Mesenchymal stem cell (in vitro differentiated cells and primary cell): ENCODE measurements around the gene DNASE1L1.

ENCODE experiments used
- DNase-seq: peaks from one replicate; pipeline ENCODE4 v3.0.0-alpha.2; 2013
- H2AFZ ChIP-seq: one replicate; pipeline ENCODE4 v1.6.1; 2013; ENCODE audit warnings: low read depth, mild to moderate bottlenecking, control low read depth, inconsistent platforms, low read length, moderate library complexity
- H2AK5ac ChIP-seq: 2 replicates; pipeline ENCODE4 v1.6.1; 2013; ENCODE audit warnings: low read length, moderate library complexity, mild to moderate bottlenecking, inconsistent platforms; ENCODE audit not compliant: severe bottlenecking
- H2BK120ac ChIP-seq: one replicate; pipeline ENCODE4 v1.6.1; 2013; ENCODE audit warnings: low read depth, mild to moderate bottlenecking, inconsistent platforms, low read length, moderate library complexity
- H2BK12ac ChIP-seq, 2 experiments: one replicate each; pipeline ENCODE4 v1.6.1; 2013; ENCODE audit warnings: inconsistent platforms in 2 of 2, low read length in 2 of 2, mild to moderate bottlenecking in 2 of 2, moderate library complexity in 2 of 2, control low read depth in 1 of 2
- H2BK15ac ChIP-seq: one replicate; pipeline ENCODE4 v1.6.1; 2013; ENCODE audit warnings: mild to moderate bottlenecking, low read depth, inconsistent platforms; ENCODE audit not compliant: poor library complexity, severe bottlenecking
- H2BK5ac ChIP-seq: 2 replicates; pipeline ENCODE4 v1.6.1; 2013; ENCODE audit warnings: low read depth, mild to moderate bottlenecking, low read length, control low read depth, inconsistent platforms; ENCODE audit not compliant: poor library complexity, severe bottlenecking
- H3K14ac ChIP-seq, 2 experiments: one replicate each; pipeline ENCODE4 v1.6.1; 2013; ENCODE audit warnings: inconsistent platforms in 2 of 2, low read length in 2 of 2, control low read depth in 1 of 2, mild to moderate bottlenecking in 1 of 2, moderate library complexity in 1 of 2
- H3K18ac ChIP-seq, 2 experiments: one replicate each; pipeline ENCODE4 v1.6.1; 2013; ENCODE audit warnings: inconsistent platforms in 2 of 2, low read length in 2 of 2, control low read depth in 1 of 2, low read depth in 1 of 2, mild to moderate bottlenecking in 1 of 2
- H3K23ac ChIP-seq, 2 experiments: one replicate each; pipeline ENCODE4 v1.6.1; 2013; ENCODE audit warnings: inconsistent platforms in 2 of 2, low read length in 2 of 2, mild to moderate bottlenecking in 2 of 2, moderate library complexity in 2 of 2, control low read depth in 1 of 2
- H3K27ac ChIP-seq: 2 replicates; pipeline ENCODE4 v1.5.1; 2013; ENCODE audit warnings: mild to moderate bottlenecking, moderate library complexity, low read length, control low read depth, inconsistent platforms; ENCODE audit not compliant: poor library complexity, severe bottlenecking
- H3K27me3 ChIP-seq, 2 experiments: 2 replicates each; pipeline versions ENCODE4 v1.6.1 to v1.7.0; 2013; ENCODE audit warnings: low read length in 2 of 2, mild to moderate bottlenecking in 2 of 2, moderate library complexity in 2 of 2, control low read depth in 1 of 2, inconsistent platforms in 1 of 2; ENCODE audit not compliant: control insufficient read depth in 1 of 2, insufficient read depth in 1 of 2
- H3K36me3 ChIP-seq, 2 experiments: 2 replicates each; pipeline versions ENCODE4 v1.6.1 to v1.7.0; 2013; ENCODE audit warnings: low read length in 2 of 2, control low read depth in 1 of 2, inconsistent platforms in 1 of 2, low read depth in 1 of 2, mild to moderate bottlenecking in 1 of 2; ENCODE audit not compliant: insufficient read depth in 2 of 2, control insufficient read depth in 1 of 2
- H3K4ac ChIP-seq, 2 experiments: one replicate each; pipeline ENCODE4 v1.6.1; 2013; ENCODE audit warnings: inconsistent platforms in 2 of 2, low read length in 2 of 2, mild to moderate bottlenecking in 2 of 2, moderate library complexity in 2 of 2, control low read depth in 1 of 2, low read depth in 1 of 2
- H3K4me1 ChIP-seq: 2 replicates; pipeline ENCODE4 v1.6.1; 2013; ENCODE audit warnings: low read depth, low read length, control low read depth; ENCODE audit not compliant: control insufficient read depth, insufficient read depth
- H3K4me2 ChIP-seq: 2 replicates; pipeline ENCODE4 v1.6.1; 2013; ENCODE audit warnings: low read length, mild to moderate bottlenecking, inconsistent platforms; ENCODE audit not compliant: poor library complexity, severe bottlenecking
- H3K4me3 ChIP-seq, 2 experiments: 2 replicates each; pipeline versions ENCODE4 v1.5.1 to v1.7.0; 2013; ENCODE audit warnings: low read length in 2 of 2, mild to moderate bottlenecking in 2 of 2, control low read depth in 1 of 2, low read depth in 1 of 2; ENCODE audit not compliant: insufficient read depth in 1 of 2
- H3K79me1 ChIP-seq: replicated peaks from 2 replicates; pipeline ENCODE4 v1.6.1; 2013; ENCODE audit warnings: mild to moderate bottlenecking, control low read depth, low read length, inconsistent platforms; ENCODE audit not compliant: poor library complexity, severe bottlenecking
- H3K9ac ChIP-seq: 2 replicates; pipeline ENCODE4 v1.7.0; 2013; ENCODE audit warnings: mild to moderate bottlenecking, low read length, moderate library complexity
- H3K9me3 ChIP-seq: 2 replicates; pipeline ENCODE4 v1.7.0; 2013; ENCODE audit warnings: mild to moderate bottlenecking, low read length; ENCODE audit not compliant: control insufficient read depth
- H4K8ac ChIP-seq: one replicate; pipeline ENCODE4 v1.6.1; 2013; ENCODE audit warnings: inconsistent platforms, mild to moderate bottlenecking, low read length, moderate library complexity
- H4K91ac ChIP-seq: one replicate; pipeline ENCODE4 v1.6.1; 2013; ENCODE audit warnings: mild to moderate bottlenecking, low read length, inconsistent platforms
- WGBS: methylation state at CpG from one replicate; pipeline ENCODE4 v1.1.7; 2013; ENCODE audit warnings: mixed read lengths; 5-methylcytosine and 5-hydroxymethylcytosine counted together

DNASE1L1 gene

GRCh38 chrX:154381271-154381670 lies 27.8 kb downstream of the DNASE1L1 start:
- Histone ChIP-seq H2BK120ac (no peak overlapping the region), H2BK12ac (no peak overlapping the region), H3K4ac (no peak overlapping the region), H3K79me1 (peaks cover 5% of the 10 kb centered on the region), H3K36me3 (peaks cover 8 to 16% of the 10 kb centered on the region in 2 experiments), H3K23ac (no peak overlapping the region), H3K4me1 (peaks cover 10% of the 10 kb centered on the region), H3K9me3 (no peaks in the 10 kb centered on the region), H2BK5ac (no peak overlapping the region), H3K4me3 (no peak overlapping the region), H3K9ac (no peak overlapping the region), H3K27me3 (no peaks in the 10 kb centered on the region), H3K18ac (no peak overlapping the region), H2AFZ (no peak overlapping the region), H2BK15ac (no peak overlapping the region), H4K91ac (no peak overlapping the region), H3K27ac (no peak overlapping the region), H4K8ac (no peak overlapping the region), H2AK5ac (no peak overlapping the region), H3K14ac (no peak overlapping the region), H3K4me2 (no peak overlapping the region)
- DNase-seq: no peak
- WGBS: 90% methylated on average over 3 of the region's 6 CpGs

- no peak overlapping the region for H2BK5ac ChIP-seq
- H3K23ac ChIP-seq: no peak overlapping the region
- no peak overlapping the region for H3K27ac ChIP-seq
- no peak overlapping the region for H4K91ac ChIP-seq
- no peak for DNase-seq
- no peaks in the 10 kb centered on the region for H3K27me3 ChIP-seq
- peak overlapping the region in 1 of 2 experiments; percentile 83 for H3K4me3 ChIP-seq
- H3K4me1 ChIP-seq: peaks cover 10% of the 10 kb centered on the region
- no peak overlapping the region for H2AK5ac ChIP-seq
- H3K9ac ChIP-seq: peak overlapping the region; percentile 97
- 94% methylated on average over 11 of the region's 14 CpGs for WGBS
- no peak overlapping the region for H2BK15ac ChIP-seq
- H3K18ac ChIP-seq: no peak overlapping the region
- no peak overlapping the region for H2AFZ ChIP-seq
- H2BK120ac ChIP-seq: no peak overlapping the region
- peaks cover 8 to 16% of the 10 kb centered on the region in 2 experiments for H3K36me3 ChIP-seq
- H2BK12ac ChIP-seq: no peak overlapping the region
- no peaks in the 10 kb centered on the region for H3K9me3 ChIP-seq
- H3K14ac ChIP-seq: no peak overlapping the region
- H3K4ac ChIP-seq: no peak overlapping the region
- peaks cover 5% of the 10 kb centered on the region for H3K79me1 ChIP-seq
- no peak overlapping the region for H4K8ac ChIP-seq
- H3K4me2 ChIP-seq: peak overlapping the region; percentile 42
Observed at GRCh38 chrX:154380787-154381186, 28.3 kb downstream of the DNASE1L1 start.

DNA sequence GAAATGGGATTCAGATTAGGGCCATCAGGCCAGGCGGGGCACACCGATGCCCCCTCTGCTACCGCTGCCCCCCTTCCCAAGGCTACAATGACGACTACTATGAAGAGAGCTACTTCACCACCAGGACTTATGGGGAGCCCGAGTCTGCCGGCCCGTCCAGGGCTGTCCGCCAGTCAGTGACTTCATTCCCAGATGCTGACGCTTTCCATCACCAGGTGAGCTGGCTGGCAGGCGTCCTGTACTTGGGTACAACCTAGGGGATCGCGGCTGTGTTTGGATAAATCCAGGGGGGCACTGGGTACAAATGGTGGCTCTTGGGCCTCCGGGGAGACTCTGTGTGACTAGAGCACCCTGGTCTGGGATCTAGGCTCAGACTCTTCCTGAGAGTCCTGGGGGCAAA lies 28.9 kb downstream of the DNASE1L1 start:
- H3K23ac ChIP-seq: no peak overlapping the region
- no peaks in the 10 kb centered on the region for H3K27me3 ChIP-seq
- no peak overlapping the region for H2BK15ac ChIP-seq
- no peak overlapping the region for H3K27ac ChIP-seq
- no peak overlapping the region for H2BK5ac ChIP-seq
- H4K8ac ChIP-seq: no peak overlapping the region
- peak overlapping the region; percentile 78 to 83 for H3K4me3 ChIP-seq
- peaks cover 10% of the 10 kb centered on the region for H3K4me1 ChIP-seq
- H3K36me3 ChIP-seq: peaks cover 8 to 16% of the 10 kb centered on the region in 2 experiments
- H2AK5ac ChIP-seq: no peak overlapping the region
- H3K14ac ChIP-seq: no peak overlapping the region
- no peak overlapping the region for H2AFZ ChIP-seq
- H3K4ac ChIP-seq: peak overlapping the region in 1 of 2 experiments; percentile 44
- peaks cover 5% of the 10 kb centered on the region for H3K79me1 ChIP-seq
- peak overlapping the region in 1 of 2 experiments; percentile 39 for H2BK12ac ChIP-seq
- no peaks in the 10 kb centered on the region for H3K9me3 ChIP-seq
- 43% methylated on average over 12 of the region's 13 CpGs for WGBS
- H4K91ac ChIP-seq: no peak overlapping the region
- peak overlapping the region; percentile 97 for H3K9ac ChIP-seq
- no peak overlapping the region for H2BK120ac ChIP-seq
- DNase-seq: peak; percentile 26
- peak overlapping the region; percentile 70 for H3K4me2 ChIP-seq
- peak overlapping the region in 1 of 2 experiments; percentile 12 for H3K18ac ChIP-seq

DNA sequence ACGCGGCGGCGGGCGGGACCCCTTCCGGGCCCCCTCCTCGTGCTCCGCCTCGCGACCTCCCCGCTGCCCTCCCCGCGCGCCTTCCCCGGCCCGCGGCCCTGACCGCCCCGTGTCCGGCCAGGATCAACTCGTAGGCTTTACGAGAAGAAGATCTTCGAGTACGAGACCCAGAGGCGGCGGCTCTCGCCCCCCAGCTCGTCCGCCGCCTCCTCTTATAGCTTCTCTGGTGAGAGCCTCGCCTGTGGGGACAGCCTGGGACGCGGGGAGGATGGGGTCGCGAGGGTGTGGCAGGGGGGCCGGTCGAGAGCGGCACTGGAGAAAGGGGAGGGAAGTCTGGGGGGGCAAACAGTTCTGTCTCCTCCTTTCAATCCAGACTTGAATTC lies 29.5 kb downstream of the DNASE1L1 start:
- no peak overlapping the region for H2AK5ac ChIP-seq
- peak overlapping the region; percentile 78 to 83 for H3K4me3 ChIP-seq

More for the DNA sequence above, 29.5 kb downstream of the DNASE1L1 start:
- Histone ChIP-seq H3K4me2 (peak overlapping the region; percentile 70), H3K9me3 (no peaks in the 10 kb centered on the region), H3K36me3 (peaks cover 8 to 16% of the 10 kb centered on the region in 2 experiments), H2BK5ac (peak overlapping the region; percentile 81), H4K91ac (peak overlapping the region; percentile 43), H3K18ac (peak overlapping the region; percentile 80 to 86), H3K4ac (peak overlapping the region; percentile 24 to 84), H2BK12ac (no peak overlapping the region), H3K79me1 (peaks cover 5% of the 10 kb centered on the region), H3K27ac (peak overlapping the region; percentile 64), H3K9ac (peak overlapping the region; percentile 97), H3K23ac (no peak overlapping the region), H3K4me1 (peaks cover 12% of the 10 kb centered on the region), H4K8ac (no peak overlapping the region), H3K14ac (peak overlapping the region in 1 of 2 experiments; percentile 29), H2BK120ac (no peak overlapping the region), H2BK15ac (peak overlapping the region; percentile 23), H2AFZ (peak overlapping the region; percentile 10), H3K27me3 (no peaks in the 10 kb centered on the region)
- no peak for DNase-seq
- WGBS: 0% methylated on average over 12 of the region's 38 CpGs
